Parathyroid adenoma (tissue), 2 donors: ENCODE data around the gene NKG7.
"Not testable (repeated sequence)": the region's sequence is repeated elsewhere in the genome, so short reads cannot be mapped to it uniquely, and the experiment has no call there.

Source experiments
- H2AFZ ChIP-seq: fragments of 300-600 bp; sonication (generic); one replicate; pipeline ENCODE4 v1.7.0; 2017; ENCODE audit warnings: antibody characterized with exemption, mild to moderate bottlenecking
- H3K27ac ChIP-seq: fragments of 300-600 bp; sonication (generic); one replicate; pipeline ENCODE4 v1.7.0; 2017
- H3K27me3 ChIP-seq: fragments of 300-600 bp; sonication (generic); one replicate; pipeline ENCODE4 v1.7.0; 2017; ENCODE audit warnings: low read length; ENCODE audit not compliant: control insufficient read depth, insufficient read depth
- H3K36me3 ChIP-seq: fragments of 300-600 bp; sonication (generic); one replicate; pipeline ENCODE4 v1.7.0; 2017; ENCODE audit warnings: low read length; ENCODE audit not compliant: control insufficient read depth, insufficient read depth
- H3K4me1 ChIP-seq: fragments of 300-600 bp; sonication (generic); one replicate; pipeline ENCODE4 v1.7.0; 2017; ENCODE audit warnings: control low read depth
- H3K4me2 ChIP-seq: fragments of 300-600 bp; sonication (generic); one replicate; pipeline ENCODE4 v1.7.0; 2017; ENCODE audit warnings: low read length
- H3K4me3 ChIP-seq: fragments of 300-600 bp; sonication (generic); one replicate; pipeline ENCODE4 v1.7.0; 2017; ENCODE audit warnings: low read depth, low read length
- H3K79me2 ChIP-seq: fragments of 300-600 bp; sonication (generic); one replicate; pipeline ENCODE4 v1.7.0; 2017; ENCODE audit warnings: control low read depth
- H3K9ac ChIP-seq: fragments of 300-600 bp; sonication (generic); one replicate; pipeline ENCODE4 v1.7.0; 2017; ENCODE audit warnings: mild to moderate bottlenecking
- H3K9me3 ChIP-seq: fragments of 300-600 bp; sonication (generic); one replicate; pipeline ENCODE4 v1.7.0; 2017; ENCODE audit warnings: low read length; ENCODE audit not compliant: control insufficient read depth
- CTCF ChIP-seq: fragments of 300-600 bp; sonication (generic); IDR thresholded peaks from one replicate; pipeline ENCODE4 v1.7.0; 2017; ENCODE audit warnings: antibody characterized with exemption, mild to moderate bottlenecking
- donor health status: primary hyperparathyroidism.

The NKG7 gene

GRCh38 chr19:51372649-51373504 is at the start of gene NKG7:
Gene NKG7, minus strand, starts transcription at chr19:51372654. Its CDS starts 119 bp downstream, at chr19:51372535.
- no peak within 1 kb of the TSS for H3K27ac ChIP-seq
- H3K9ac ChIP-seq = no peak within 1 kb of the TSS
- TF ChIP-seq CTCF = no peak
- no peak within 1 kb of the TSS for H3K4me3 ChIP-seq
- H2AFZ ChIP-seq = no peak within 1 kb of the TSS
- no peaks in the 10 kb centered on the region for H3K9me3 ChIP-seq
- peaks cover 2% of the 10 kb centered on the region for H3K4me1 ChIP-seq
- no peak within 1 kb of the TSS for H3K4me2 ChIP-seq
- no peaks in the 10 kb centered on the region for H3K36me3 ChIP-seq
- no peaks in the 10 kb centered on the region for H3K27me3 ChIP-seq
- no peaks in the 10 kb centered on the region for H3K79me2 ChIP-seq

GRCh38 chr19:51422053-51422448 is 49.6 kb upstream of the NKG7 start:
- Histone ChIP-seq H3K4me1 (no peaks in the 10 kb centered on the region), H3K79me2 (no peaks in the 10 kb centered on the region), H2AFZ (peak overlapping the region; percentile 64), H3K27me3 (no peaks in the 10 kb centered on the region), H3K4me2 (no peak overlapping the region), H3K4me3 (no peak overlapping the region), H3K9me3 (no peaks in the 10 kb centered on the region), H3K27ac (no peak overlapping the region), H3K9ac (no peak overlapping the region), H3K36me3 (no peaks in the 10 kb centered on the region)
- TF ChIP-seq CTCF = peak; percentile 97

- no peak overlapping the region for H3K4me2 ChIP-seq
- H3K79me2 ChIP-seq = no peaks in the 10 kb centered on the region
- H3K9ac ChIP-seq = no peak overlapping the region
- H2AFZ ChIP-seq = peak overlapping the region; percentile 64
- H3K4me3 ChIP-seq = no peak overlapping the region
- no peak for TF ChIP-seq CTCF
- H3K4me1 ChIP-seq = no peaks in the 10 kb centered on the region
- H3K36me3 ChIP-seq = no peaks in the 10 kb centered on the region
- no peaks in the 10 kb centered on the region for H3K9me3 ChIP-seq
- H3K27me3 ChIP-seq = no peaks in the 10 kb centered on the region
- no peak overlapping the region for H3K27ac ChIP-seq
Measured at GRCh38 chr19:51421229-51422052, 49.0 kb upstream of the NKG7 start.

- H3K4me3 ChIP-seq, H3K79me2 ChIP-seq, H2AFZ ChIP-seq, H3K9ac ChIP-seq, H3K27me3 ChIP-seq, H3K4me1 ChIP-seq, H3K9me3 ChIP-seq, H3K4me2 ChIP-seq, H3K36me3 ChIP-seq, H3K27ac ChIP-seq: not testable (repeated sequence)
Measured at GRCh38 chr19:51420511-51420910, 48.1 kb upstream of the NKG7 start.

GRCh38 chr19:51418707-51419106 is 46.3 kb upstream of the NKG7 start:
- no peaks in the 10 kb centered on the region for H3K27me3 ChIP-seq
- no peak overlapping the region for H2AFZ ChIP-seq
- no peak overlapping the region for H3K4me3 ChIP-seq
- H3K9me3 ChIP-seq = no peaks in the 10 kb centered on the region
- TF ChIP-seq CTCF = no peak
- H3K27ac ChIP-seq = no peak overlapping the region
- no peaks in the 10 kb centered on the region for H3K4me1 ChIP-seq
- no peak overlapping the region for H3K9ac ChIP-seq
- H3K4me2 ChIP-seq = no peak overlapping the region
- no peaks in the 10 kb centered on the region for H3K79me2 ChIP-seq
- H3K36me3 ChIP-seq = no peaks in the 10 kb centered on the region
